Endothelial cell of umbilical vein (primary cell): ENCODE data around the gene ELMO1.

Experiments used
- EZH2 ChIP-seq: IDR thresholded peaks from 2 replicates; pipeline ENCODE4 v1.6.1; 2012; ENCODE audit warnings: borderline replicate concordance, low read depth, mild to moderate bottlenecking, moderate library complexity, low read length, inconsistent platforms; ENCODE audit not compliant: severe bottlenecking
- POLR2A ChIP-seq: IDR thresholded peaks from 2 replicates; pipeline ENCODE4 v1.6.1; 2012; ENCODE audit warnings: low read depth, mild to moderate bottlenecking, control low read depth, low read length
- POLR2AphosphoS5 ChIP-seq: IDR thresholded peaks from 2 replicates; pipeline ENCODE4 v1.6.1; 2012; ENCODE audit warnings: low read depth, mild to moderate bottlenecking, control low read depth, low read length, moderate library complexity; ENCODE audit not compliant: insufficient read depth
- TF ChIP-seq, protein P1 (sequence below): IDR thresholded peaks from 2 replicates; pipeline ENCODE4 v1.6.1; 2011; ENCODE audit not compliant: insufficient read depth, insufficient read length
- TF ChIP-seq, protein P2 (sequence below), 2 donors: IDR thresholded peaks; 1 replicate in 1 of 2; 2 replicates in 1 of 2; pipeline ENCODE4 v1.5.1; 2011; ENCODE audit warnings: low read length in 2 of 2, mild to moderate bottlenecking in 2 of 2, moderate library complexity in 2 of 2, control low read depth in 1 of 2, inconsistent platforms in 1 of 2, low read depth in 1 of 2; ENCODE audit not compliant: insufficient read depth in 1 of 2; ENCODE audit errors: extremely low read depth in 1 of 2

DNA sequence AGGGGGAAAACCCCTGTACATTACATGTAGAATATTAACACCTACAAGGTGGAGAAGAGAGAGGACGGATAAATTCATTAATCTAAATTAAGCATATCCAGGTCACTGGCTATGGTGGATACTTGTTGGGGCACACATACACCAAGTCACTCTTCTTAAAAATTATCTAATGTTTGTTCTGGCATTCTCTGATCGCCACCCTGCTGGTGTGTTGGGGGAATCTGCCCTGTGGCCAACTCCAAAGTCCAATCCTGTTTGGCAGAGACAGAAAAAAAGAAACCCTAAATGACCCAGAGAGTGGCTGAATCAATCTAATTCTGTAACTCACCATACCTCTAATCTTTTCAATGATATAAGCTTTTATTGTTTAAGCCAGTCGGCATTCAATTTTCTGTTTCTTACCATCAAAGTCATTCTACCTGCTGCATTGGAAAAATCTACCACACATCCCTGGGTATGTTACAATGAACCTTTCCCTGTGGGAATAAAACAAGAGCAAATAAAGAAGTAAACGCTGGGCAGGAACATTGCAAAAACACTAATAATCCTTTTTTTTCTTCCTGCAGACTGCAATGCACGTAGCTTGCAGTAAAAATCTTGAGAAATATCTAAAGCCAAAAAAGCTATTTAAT is 34.2 kb downstream of the ELMO1 start:
- no peak for TF ChIP-seq EZH2
- TF ChIP-seq, protein P1, sequence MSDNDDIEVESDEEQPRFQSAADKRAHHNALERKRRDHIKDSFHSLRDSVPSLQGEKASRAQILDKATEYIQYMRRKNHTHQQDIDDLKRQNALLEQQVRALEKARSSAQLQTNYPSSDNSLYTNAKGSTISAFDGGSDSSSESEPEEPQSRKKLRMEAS, result no peak
- TF ChIP-seq, protein P2, sequence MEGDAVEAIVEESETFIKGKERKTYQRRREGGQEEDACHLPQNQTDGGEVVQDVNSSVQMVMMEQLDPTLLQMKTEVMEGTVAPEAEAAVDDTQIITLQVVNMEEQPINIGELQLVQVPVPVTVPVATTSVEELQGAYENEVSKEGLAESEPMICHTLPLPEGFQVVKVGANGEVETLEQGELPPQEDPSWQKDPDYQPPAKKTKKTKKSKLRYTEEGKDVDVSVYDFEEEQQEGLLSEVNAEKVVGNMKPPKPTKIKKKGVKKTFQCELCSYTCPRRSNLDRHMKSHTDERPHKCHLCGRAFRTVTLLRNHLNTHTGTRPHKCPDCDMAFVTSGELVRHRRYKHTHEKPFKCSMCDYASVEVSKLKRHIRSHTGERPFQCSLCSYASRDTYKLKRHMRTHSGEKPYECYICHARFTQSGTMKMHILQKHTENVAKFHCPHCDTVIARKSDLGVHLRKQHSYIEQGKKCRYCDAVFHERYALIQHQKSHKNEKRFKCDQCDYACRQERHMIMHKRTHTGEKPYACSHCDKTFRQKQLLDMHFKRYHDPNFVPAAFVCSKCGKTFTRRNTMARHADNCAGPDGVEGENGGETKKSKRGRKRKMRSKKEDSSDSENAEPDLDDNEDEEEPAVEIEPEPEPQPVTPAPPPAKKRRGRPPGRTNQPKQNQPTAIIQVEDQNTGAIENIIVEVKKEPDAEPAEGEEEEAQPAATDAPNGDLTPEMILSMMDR (IDR thresholded peaks at IDR 0.05; ENCODE audit: extremely low read depth in 1 of 2, insufficient read depth in 1 of 2, low read depth in 1 of 2, low read length in 2 of 2), result no peak
- TF ChIP-seq POLR2A, result no peak
- no peak for TF ChIP-seq POLR2AphosphoS5
